Liver (tissue), 9 donors: ENCODE results near the gene FKBP3. TPM values are rescaled to one million over a fixed set of nuclear protein-coding genes. Genes with fewer than 3 reads are reported as not detected.
"Not testable (repeated sequence)": the region's sequence is repeated elsewhere in the genome, so short reads cannot be mapped to it uniquely, and the experiment has no call there.

Experiments
- DNase-seq: peaks from one replicate; pipeline ENCODE4 v3.0.0-alpha.2; 2017; ENCODE audit warnings: low spot score
- H3K27ac ChIP-seq, 2 donors: one replicate each; pipeline ENCODE4 v1.7.0; 2013; ENCODE audit warnings: inconsistent platforms in 2 of 2, low read length in 2 of 2, control low read depth in 1 of 2, low read depth in 1 of 2, mild to moderate bottlenecking in 1 of 2
- H3K27me3 ChIP-seq, 4 donors: one replicate each; pipeline versions ENCODE4 v1.6.1 to v1.7.0; 2013; ENCODE audit warnings: low read length in 3 of 4, inconsistent platforms in 1 of 4, mild to moderate bottlenecking in 1 of 4, moderate library complexity in 1 of 4; ENCODE audit not compliant: control insufficient read depth in 4 of 4, insufficient read depth in 4 of 4
- H3K36me3 ChIP-seq, 4 donors: one replicate each; pipeline versions ENCODE4 v1.6.1 to v1.7.0; 2013; ENCODE audit warnings: low read length in 3 of 4, mild to moderate bottlenecking in 3 of 4, low read depth in 1 of 4, moderate library complexity in 1 of 4; ENCODE audit not compliant: control insufficient read depth in 4 of 4, insufficient read depth in 3 of 4
- H3K4me1 ChIP-seq, 4 donors: one replicate each; pipeline versions ENCODE4 v1.6.1 to v1.7.0; 2013; ENCODE audit warnings: low read length in 3 of 4, mild to moderate bottlenecking in 3 of 4, moderate library complexity in 1 of 4; ENCODE audit not compliant: control insufficient read depth in 4 of 4, insufficient read depth in 4 of 4
- H3K4me3 ChIP-seq, 3 donors: one replicate each; pipeline versions ENCODE4 v1.6.1 to v1.7.0; 2013; ENCODE audit warnings: low read length in 3 of 3, control low read depth in 1 of 3, low read depth in 1 of 3, mild to moderate bottlenecking in 1 of 3
- H3K9ac ChIP-seq, 2 donors: one replicate each; pipeline ENCODE4 v1.7.0; 2013; ENCODE audit warnings: low read length in 2 of 2, mild to moderate bottlenecking in 2 of 2, moderate library complexity in 2 of 2, control low read depth in 1 of 2, low read depth in 1 of 2
- H3K9me3 ChIP-seq, 4 donors: one replicate each; pipeline versions ENCODE4 v1.6.1 to v1.7.0; 2013; ENCODE audit warnings: low read length in 3 of 4; ENCODE audit not compliant: control insufficient read depth in 4 of 4
- CTCF ChIP-seq: fragments of 150-350 bp; IDR thresholded peaks from 2 replicates; pipeline ENCODE4 v1.5.1; 2017; ENCODE audit warnings: improper control_type of control experiment, low read depth, low read length; ENCODE audit not compliant: missing input control
- EGR1 ChIP-seq, 2 donors: IDR thresholded peaks; 2 replicates each; pipeline ENCODE4 v1.6.1; 2016 to 2018; ENCODE audit warnings: antibody characterized with exemption in 2 of 2, low read depth in 2 of 2
- FOXA1 ChIP-seq: IDR thresholded peaks from 2 replicates; pipeline ENCODE4 v1.6.1; 2016; ENCODE audit warnings: antibody characterized with exemption
- FOXA2 ChIP-seq: IDR thresholded peaks from 2 replicates; pipeline ENCODE4 v1.6.1; 2016; ENCODE audit warnings: antibody characterized with exemption
- GABPA ChIP-seq, 2 donors: IDR thresholded peaks in 1 of 2; conservative IDR thresholded peaks in 1 of 2; 2 replicates each; pipeline ENCODE4 v1.6.1; 2016; ENCODE audit warnings: antibody characterized with exemption in 2 of 2, mild to moderate bottlenecking in 1 of 2, moderate library complexity in 1 of 2
- HNF4G ChIP-seq: IDR thresholded peaks from 2 replicates; pipeline ENCODE4 v1.6.1; 2016; ENCODE audit warnings: antibody characterized with exemption
- JUND ChIP-seq, 2 donors: IDR thresholded peaks; 2 replicates each; pipeline ENCODE4 v1.6.1; 2016; ENCODE audit warnings: antibody characterized with exemption in 2 of 2
- NR2F2 ChIP-seq: IDR thresholded peaks from 2 replicates; pipeline ENCODE4 v1.6.1; 2016; ENCODE audit warnings: antibody characterized with exemption
- RAD21 ChIP-seq, 2 donors: IDR thresholded peaks; 2 replicates each; pipeline ENCODE4 v1.6.1; 2016; ENCODE audit warnings: antibody characterized with exemption in 2 of 2, mild to moderate bottlenecking in 2 of 2
- RXRA ChIP-seq, 2 donors: IDR thresholded peaks; 2 replicates each; pipeline ENCODE4 v1.6.1; 2017 to 2018; ENCODE audit warnings: antibody characterized with exemption in 2 of 2, mild to moderate bottlenecking in 1 of 2
- SP1 ChIP-seq: IDR thresholded peaks from 2 replicates; pipeline ENCODE4 v1.6.1; 2018; ENCODE audit warnings: antibody characterized with exemption, mild to moderate bottlenecking
- TAF1 ChIP-seq: conservative IDR thresholded peaks from 2 replicates; pipeline ENCODE4 v1.6.1; 2016; ENCODE audit warnings: antibody characterized with exemption, mild to moderate bottlenecking
- WGBS: extraction: QIAGEN DNeasy Blood & Tissue Kit; methylation state at CpG from one replicate; pipeline ENCODE4 v1.1.7; 2013; 5-methylcytosine and 5-hydroxymethylcytosine counted together
- polyA plus RNA-seq, 2 donors: library from polyadenylated mRNA; stranded (reverse) in 1 of 2; unstranded in 1 of 2; fragments of 200-250 nt in 1 of 2; fragments of >200 nt in 1 of 2; fragmentation: Nextera tagmentation in 1 of 2; extraction: Ambion mirVana in 1 of 2; gene quantifications; one replicate each; pipeline versions ENCODE4 v1.2.1 to v1.2.3, GENCODE V29; 2013 to 2015
- total RNA-seq, 2 donors: library from RNA; depleted of rRNA; stranded (reverse); fragments of >200 nt; gene quantifications; one replicate each; pipeline ENCODE4 v1.2.3, GENCODE V29; 2014
- TF ChIP-seq, protein P1 (sequence below): IDR thresholded peaks from 2 replicates; pipeline ENCODE4 v1.6.1; 2016; ENCODE audit warnings: antibody characterized with exemption
- TF ChIP-seq, protein P2 (sequence below): IDR thresholded peaks from 2 replicates; pipeline ENCODE4 v1.6.1; 2016; ENCODE audit warnings: antibody characterized with exemption
- donor health status: healthy.
- donor health status: healthy.
- donor health status: healthy.
- donor health status: healthy.
- donor health status: healthy.

The FKBP3 gene
- total and polyA plus RNA-seq, 4 donors: 11.9 to 66.4 (median 25.7) TPM

DNA sequence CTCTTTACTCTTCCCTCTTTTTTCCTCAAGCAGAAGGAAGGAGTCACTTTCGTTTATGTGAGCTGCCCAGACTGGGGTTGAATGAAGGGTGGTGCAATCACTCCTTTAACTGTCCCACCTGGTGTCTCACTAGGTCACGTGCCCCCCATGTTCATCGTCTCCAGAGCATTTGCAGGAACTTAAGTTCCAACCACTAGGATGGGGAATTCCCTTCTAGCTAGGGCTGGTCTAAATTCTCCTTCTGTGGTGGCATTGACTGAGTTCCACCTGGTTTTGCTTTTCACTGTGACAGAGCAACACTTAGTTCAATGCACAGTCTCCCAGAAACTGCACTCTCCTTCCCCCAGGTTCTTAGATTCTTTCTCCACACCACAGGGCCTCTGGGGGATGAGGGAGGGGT, 10.9 kb upstream of the FKBP3 start (continued):
- TF ChIP-seq FOXA1: no peak

- Histone ChIP-seq H3K4me1 (no peaks in the 10 kb centered on the region), H3K9me3 (no peaks in the 10 kb centered on the region), H3K27ac (no peak overlapping the region), H3K4me3 (no peak overlapping the region), H3K9ac (no peak overlapping the region), H3K36me3 (no peaks in the 10 kb centered on the region), H3K27me3 (no peaks in the 10 kb centered on the region)
- TF ChIP-seq FOXA1: no peak
- no peak for TF ChIP-seq HNF4G
- no peak for TF ChIP-seq TAF1
- no peak for TF ChIP-seq NR2F2
- TF ChIP-seq CTCF: no peak
- TF ChIP-seq SP1: no peak
- TF ChIP-seq, protein P1, sequence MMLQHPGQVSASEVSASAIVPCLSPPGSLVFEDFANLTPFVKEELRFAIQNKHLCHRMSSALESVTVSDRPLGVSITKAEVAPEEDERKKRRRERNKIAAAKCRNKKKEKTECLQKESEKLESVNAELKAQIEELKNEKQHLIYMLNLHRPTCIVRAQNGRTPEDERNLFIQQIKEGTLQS: no peak
- TF ChIP-seq GABPA (IDR thresholded peaks at IDR 0.05 in 1 of 2, conservative IDR thresholded peaks at IDR 0.05 in 1 of 2): no peak
- TF ChIP-seq FOXA2: no peak
- DNase-seq: no peak
Observed at GRCh38 chr14:45144658-45145057, 10.4 kb upstream of the FKBP3 start.

GRCh38 chr14:45142083-45142482, 7.8 kb upstream of the FKBP3 start:
- not testable (repeated sequence) for H3K27me3 ChIP-seq, H3K4me3 ChIP-seq, H3K9me3 ChIP-seq, H3K36me3 ChIP-seq, H3K9ac ChIP-seq, DNase-seq, H3K4me1 ChIP-seq, H3K27ac ChIP-seq
- 90% methylated on average over 8 of the region's 8 CpGs for WGBS

DNA sequence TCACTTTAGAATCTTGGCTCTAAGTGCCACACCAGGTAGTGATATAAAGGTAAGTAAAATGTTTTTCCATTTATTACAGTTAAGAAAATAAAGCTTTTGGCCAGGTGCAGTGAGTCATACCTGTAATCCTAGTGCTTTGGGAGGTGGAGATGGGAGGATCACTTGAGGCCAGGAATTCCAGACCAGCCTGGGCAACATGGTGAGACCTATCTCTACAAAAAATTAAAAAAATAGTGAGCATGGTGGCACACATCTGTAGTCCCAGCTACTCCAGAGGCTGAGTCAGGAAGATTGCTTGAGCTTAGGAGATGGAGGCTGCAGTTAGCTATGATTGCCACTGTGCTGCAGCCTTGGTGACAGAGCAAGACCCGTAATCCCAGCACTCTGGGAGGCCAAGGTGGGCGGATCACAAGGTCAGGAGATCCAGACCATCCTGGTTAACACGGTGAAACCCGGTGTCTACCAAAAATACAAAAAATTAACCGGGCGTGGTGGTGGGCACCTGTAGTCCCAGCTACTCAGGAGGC, 6.4 kb upstream of the FKBP3 start:
- H3K27ac ChIP-seq: no peak overlapping the region
- H3K4me3 ChIP-seq: no peak overlapping the region
- H3K9ac ChIP-seq: no peak overlapping the region
- WGBS: 98% methylated on average over 6 of the region's 6 CpGs
- H3K9me3 ChIP-seq: no peaks in the 10 kb centered on the region
- no peaks in the 10 kb centered on the region for H3K36me3 ChIP-seq
- no peak for TF ChIP-seq FOXA1
- TF ChIP-seq EGR1 (IDR thresholded peaks at IDR 0.05; ENCODE audit: low read depth in 2 of 2): no peak
- no peak for TF ChIP-seq HNF4G
- DNase-seq: no peak
- peaks cover 3 to 20% (median 15%) of the 10 kb centered on the region in 4 donors for H3K4me1 ChIP-seq
- no peaks in the 10 kb centered on the region for H3K27me3 ChIP-seq

DNA sequence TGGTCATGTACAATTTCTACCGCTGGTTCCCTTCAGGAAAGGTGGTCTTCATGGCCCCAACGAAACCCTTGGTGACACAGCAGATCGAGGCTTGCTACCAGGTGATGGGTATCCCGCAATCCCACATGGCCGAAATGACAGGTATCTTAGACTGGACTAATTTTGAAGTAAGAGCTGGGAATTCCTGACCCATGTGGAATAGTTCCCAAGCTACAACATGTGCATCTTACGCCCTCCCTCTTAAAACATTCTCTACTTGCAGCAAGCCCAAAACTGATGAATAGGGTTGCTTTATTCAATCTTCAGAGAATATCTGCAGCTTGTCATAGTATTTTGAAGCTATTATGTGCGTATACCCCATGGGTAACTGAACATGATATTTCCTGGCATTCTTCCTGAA, 2.1 kb upstream of the FKBP3 start:
- Histone ChIP-seq H3K27me3 (no peaks in the 10 kb centered on the region), H3K4me3 (peak overlapping the region; percentile 75 to 97 (median 97)), H3K4me1 (peaks cover 3 to 29% (median 17%) of the 10 kb centered on the region in 4 donors), H3K9ac (peak overlapping the region in 1 of 2 donors; percentile 55), H3K36me3 (no peaks in the 10 kb centered on the region), H3K27ac (no peak overlapping the region), H3K9me3 (no peaks in the 10 kb centered on the region)
- no peak for DNase-seq
- WGBS: 3% methylated on average over 7 of the region's 7 CpGs
- TF ChIP-seq, protein P2, sequence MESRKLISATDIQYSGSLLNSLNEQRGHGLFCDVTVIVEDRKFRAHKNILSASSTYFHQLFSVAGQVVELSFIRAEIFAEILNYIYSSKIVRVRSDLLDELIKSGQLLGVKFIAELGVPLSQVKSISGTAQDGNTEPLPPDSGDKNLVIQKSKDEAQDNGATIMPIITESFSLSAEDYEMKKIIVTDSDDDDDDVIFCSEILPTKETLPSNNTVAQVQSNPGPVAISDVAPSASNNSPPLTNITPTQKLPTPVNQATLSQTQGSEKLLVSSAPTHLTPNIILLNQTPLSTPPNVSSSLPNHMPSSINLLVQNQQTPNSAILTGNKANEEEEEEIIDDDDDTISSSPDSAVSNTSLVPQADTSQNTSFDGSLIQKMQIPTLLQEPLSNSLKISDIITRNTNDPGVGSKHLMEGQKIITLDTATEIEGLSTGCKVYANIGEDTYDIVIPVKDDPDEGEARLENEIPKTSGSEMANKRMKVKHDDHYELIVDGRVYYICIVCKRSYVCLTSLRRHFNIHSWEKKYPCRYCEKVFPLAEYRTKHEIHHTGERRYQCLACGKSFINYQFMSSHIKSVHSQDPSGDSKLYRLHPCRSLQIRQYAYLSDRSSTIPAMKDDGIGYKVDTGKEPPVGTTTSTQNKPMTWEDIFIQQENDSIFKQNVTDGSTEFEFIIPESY: no peak
- TF ChIP-seq RXRA (IDR thresholded peaks at IDR 0.05) (no peak), NR2F2 (no peak), GABPA (IDR thresholded peaks at IDR 0.05 in 1 of 2, conservative IDR thresholded peaks at IDR 0.05 in 1 of 2) (no peak), CTCF (no peak), FOXA2 (no peak), JUND (IDR thresholded peaks at IDR 0.05) (no peak), RAD21 (IDR thresholded peaks at IDR 0.05) (no peak), TAF1 (no peak), FOXA1 (no peak), SP1 (no peak)
